OCI-LY7 (cell line): ENCODE measurements around the gene GRID2.

Source experiments
- EZH2phosphoT487 ChIP-seq: fragments of 200-600 bp; sonication (generic); IDR thresholded peaks from 2 replicates; pipeline ENCODE4 v1.6.1; 2018; ENCODE audit warnings: low read depth, borderline replicate concordance, mild to moderate bottlenecking, mixed run types, antibody characterized with exemption, low read length, moderate library complexity, mixed read lengths
- TF ChIP-seq, protein P1 (sequence below): fragments of 200-600 bp; sonication (generic); conservative IDR thresholded peaks from 2 replicates; pipeline ENCODE4 v1.5.1; 2014; ENCODE audit warnings: mild to moderate bottlenecking, antibody characterized with exemption, low read length, moderate library complexity, mixed read lengths

DNA sequence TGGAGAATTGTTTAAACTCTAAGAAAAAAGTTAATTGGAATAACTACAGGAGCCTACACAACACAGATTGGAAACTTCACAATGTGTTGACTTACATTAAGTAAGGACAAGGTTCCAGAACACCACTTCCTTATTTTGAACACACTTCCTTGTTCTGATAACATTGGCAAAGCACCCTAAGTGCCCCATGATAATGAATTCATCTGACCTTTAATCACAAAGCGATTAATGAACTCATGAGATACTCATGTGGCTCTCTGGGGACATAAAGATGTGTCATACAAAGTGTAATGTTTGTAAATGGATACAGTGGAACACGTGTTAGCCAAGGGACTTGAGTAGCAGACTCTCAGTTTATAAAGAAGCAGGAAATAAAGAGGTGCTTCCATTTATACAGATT, 1455.7 kb downstream of the GRID2 start:
- TF ChIP-seq, protein P1, sequence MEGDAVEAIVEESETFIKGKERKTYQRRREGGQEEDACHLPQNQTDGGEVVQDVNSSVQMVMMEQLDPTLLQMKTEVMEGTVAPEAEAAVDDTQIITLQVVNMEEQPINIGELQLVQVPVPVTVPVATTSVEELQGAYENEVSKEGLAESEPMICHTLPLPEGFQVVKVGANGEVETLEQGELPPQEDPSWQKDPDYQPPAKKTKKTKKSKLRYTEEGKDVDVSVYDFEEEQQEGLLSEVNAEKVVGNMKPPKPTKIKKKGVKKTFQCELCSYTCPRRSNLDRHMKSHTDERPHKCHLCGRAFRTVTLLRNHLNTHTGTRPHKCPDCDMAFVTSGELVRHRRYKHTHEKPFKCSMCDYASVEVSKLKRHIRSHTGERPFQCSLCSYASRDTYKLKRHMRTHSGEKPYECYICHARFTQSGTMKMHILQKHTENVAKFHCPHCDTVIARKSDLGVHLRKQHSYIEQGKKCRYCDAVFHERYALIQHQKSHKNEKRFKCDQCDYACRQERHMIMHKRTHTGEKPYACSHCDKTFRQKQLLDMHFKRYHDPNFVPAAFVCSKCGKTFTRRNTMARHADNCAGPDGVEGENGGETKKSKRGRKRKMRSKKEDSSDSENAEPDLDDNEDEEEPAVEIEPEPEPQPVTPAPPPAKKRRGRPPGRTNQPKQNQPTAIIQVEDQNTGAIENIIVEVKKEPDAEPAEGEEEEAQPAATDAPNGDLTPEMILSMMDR = no peak
- no peak for TF ChIP-seq EZH2phosphoT487
